Activated CD4-positive, alpha-beta T cell treated with anti-CD3 and anti-CD28 coated beads for 36 hours (primary cell): ENCODE data around the gene KPRP. TPM values are rescaled to one million over a fixed set of nuclear protein-coding genes. Genes with fewer than 3 reads are reported as not detected.

Experiments
- ATAC-seq: fragments of 200-7000 bp; cut with Tn5 transposase; one replicate; pipeline ENCODE4 v1.10.0; 2021; ENCODE audit warnings: mild to moderate bottlenecking, moderate library complexity
- CTCF ChIA-PET: fragments of 350-600 bp; sonication (Branson Sonifier 250); formaldehyde crosslinking; loops from one replicate; lab custom pipeline; 2021; ENCODE audit warnings: antibody characterized with exemption; lab: Charles Lee
- POLR2A ChIA-PET: fragments of 350-600 bp; sonication (Branson Sonifier 250); formaldehyde crosslinking; loops from one replicate; lab custom pipeline; 2021; ENCODE audit warnings: antibody characterized with exemption, inconsistent platforms; lab: Charles Lee
- DNase-seq: peaks from one replicate; pipeline ENCODE4 v3.0.0-alpha.2; 2020
- H3K27ac Mint-ChIP-seq: one replicate; pipeline ENCODE4 v1.8.0; 2021; ENCODE audit warnings: mixed read lengths
- H3K27me3 Mint-ChIP-seq: one replicate; pipeline ENCODE4 v1.8.0; 2021; ENCODE audit warnings: mixed read lengths
- H3K36me3 Mint-ChIP-seq: one replicate; pipeline ENCODE4 v1.8.0; 2021; ENCODE audit warnings: low read depth, mixed read lengths
- H3K4me1 Mint-ChIP-seq: one replicate; pipeline ENCODE4 v1.8.0; 2021; ENCODE audit warnings: mixed read lengths
- H3K4me3 Mint-ChIP-seq: one replicate; pipeline ENCODE4 v1.8.0; 2021; ENCODE audit warnings: mild to moderate bottlenecking, moderate library complexity, mixed read lengths
- H3K9me3 Mint-ChIP-seq: one replicate; pipeline ENCODE4 v1.8.0; 2021; ENCODE audit warnings: low read depth, mixed read lengths
- intact Hi-C, 2 experiments: fragments of 100-400 bp; cut with DNase I in 1 of 2; cut with micrococcal nuclease in 1 of 2; formaldehyde crosslinking; loops; one replicate each; pipeline versions ENCODE4 v1.14.2 to v1.15.1; 2022 to 2024; cut with DNase I, micrococcal nuclease
- total RNA-seq, 2 experiments: library from RNA; stranded (reverse); gene quantifications; one replicate each; pipeline ENCODE4 v1.2.3, GENCODE V29; 2021

The KPRP gene, protein sequence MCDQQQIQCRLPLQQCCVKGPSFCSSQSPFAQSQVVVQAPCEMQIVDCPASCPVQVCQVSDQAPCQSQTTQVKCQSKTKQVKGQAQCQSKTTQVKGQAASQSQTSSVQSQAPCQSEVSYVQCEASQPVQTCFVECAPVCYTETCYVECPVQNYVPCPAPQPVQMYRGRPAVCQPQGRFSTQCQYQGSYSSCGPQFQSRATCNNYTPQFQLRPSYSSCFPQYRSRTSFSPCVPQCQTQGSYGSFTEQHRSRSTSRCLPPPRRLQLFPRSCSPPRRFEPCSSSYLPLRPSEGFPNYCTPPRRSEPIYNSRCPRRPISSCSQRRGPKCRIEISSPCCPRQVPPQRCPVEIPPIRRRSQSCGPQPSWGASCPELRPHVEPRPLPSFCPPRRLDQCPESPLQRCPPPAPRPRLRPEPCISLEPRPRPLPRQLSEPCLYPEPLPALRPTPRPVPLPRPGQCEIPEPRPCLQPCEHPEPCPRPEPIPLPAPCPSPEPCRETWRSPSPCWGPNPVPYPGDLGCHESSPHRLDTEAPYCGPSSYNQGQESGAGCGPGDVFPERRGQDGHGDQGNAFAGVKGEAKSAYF
- not detected for total RNA-seq

DNA sequence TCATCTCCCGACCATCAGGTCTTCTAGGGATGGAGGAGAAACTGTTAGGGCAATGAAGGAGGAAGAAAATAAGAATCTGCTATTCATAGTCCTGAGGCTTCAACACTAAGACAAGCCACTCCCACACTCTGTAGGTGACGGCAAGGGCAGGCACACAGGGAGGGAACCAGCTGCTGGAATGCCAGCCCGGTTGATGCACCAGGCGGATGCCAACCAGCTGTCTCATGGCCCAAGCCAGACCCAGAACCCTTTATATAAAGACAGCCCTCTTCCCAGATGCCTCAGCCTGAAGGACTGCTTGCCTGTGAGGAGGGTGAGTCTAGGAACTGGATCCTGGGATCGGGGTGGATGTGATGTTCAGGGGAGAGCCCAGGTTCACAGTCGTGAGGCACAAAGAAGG, at the start of gene KPRP:
Gene KPRP, plus strand, starts transcription at position 279 of the 400 bp plus-strand sequence. CDS start 1,564 bp downstream, outside the sequence.
- Mint-ChIP-seq H3K27me3 (peaks cover 15% of the 10 kb centered on the region), H3K27ac (no peak within 1 kb of the TSS), H3K4me1 (no peaks in the 10 kb centered on the region), H3K9me3 (no peaks in the 10 kb centered on the region), H3K4me3 (no peak within 1 kb of the TSS), H3K36me3 (no peaks in the 10 kb centered on the region)
- ATAC-seq (no peak), DNase-seq (no peak)
- CTCF ChIA-PET: no interaction called here
- POLR2A ChIA-PET: no interaction called here
- intact Hi-C loops: no loop called here

DNA sequence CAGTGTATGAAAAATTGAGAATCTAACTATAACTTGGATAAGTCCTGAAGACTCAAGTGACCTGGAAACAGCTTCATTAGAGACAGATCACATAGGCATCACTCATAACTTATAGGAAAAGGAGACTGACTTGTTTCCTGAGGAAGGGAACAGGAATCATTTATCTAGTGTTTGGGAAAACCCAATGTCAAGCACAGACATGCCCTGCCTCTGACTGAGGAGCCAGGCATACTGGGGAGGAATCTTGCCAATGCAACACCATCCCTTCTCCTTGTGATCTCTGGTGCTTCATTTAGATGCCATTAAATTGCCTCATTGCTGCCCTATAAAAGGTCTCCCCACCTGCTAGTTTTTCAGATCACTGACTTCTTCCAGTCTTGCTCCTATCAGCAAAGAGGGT, 39.6 kb upstream of the KPRP start:
- no peaks in the 10 kb centered on the region for H3K4me1 Mint-ChIP-seq
- CTCF ChIA-PET: interaction anchor here (0.7 kb wide), 1 partner anchor 16 kb away, joined by 3 read pairs; no protein-coding TSS in a partner anchor
- no peak for ATAC-seq
- no peaks in the 10 kb centered on the region for H3K36me3 Mint-ChIP-seq
- H3K9me3 Mint-ChIP-seq: peaks cover 2% of the 10 kb centered on the region
- H3K4me3 Mint-ChIP-seq: no peak overlapping the region
- POLR2A ChIA-PET: no interaction called here
- DNase-seq: no peak
- intact Hi-C loops: no loop called here
- H3K27me3 Mint-ChIP-seq: peaks cover 3% of the 10 kb centered on the region
- H3K27ac Mint-ChIP-seq: no peak overlapping the region

DNA sequence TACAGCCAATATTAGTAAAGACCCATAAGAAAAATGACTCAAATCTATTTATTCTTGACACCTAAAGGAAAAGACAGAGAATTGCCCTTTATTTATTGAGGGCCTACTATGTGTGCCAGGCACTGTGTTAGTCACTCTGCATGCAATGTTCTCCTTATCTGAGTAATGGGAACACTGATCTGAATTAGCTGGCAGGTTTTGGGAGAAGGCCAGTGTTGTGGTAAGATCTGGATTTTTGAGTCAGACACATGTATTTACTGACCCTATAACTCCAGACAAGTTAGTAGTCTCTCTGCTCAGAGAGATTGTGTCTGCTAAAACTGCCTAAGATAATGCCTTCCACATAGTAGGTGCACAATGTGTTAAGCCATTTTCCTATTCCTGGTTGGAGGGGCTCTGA, 32.6 kb upstream of the KPRP start:
- ATAC-seq: no peak
- H3K27ac Mint-ChIP-seq: no peak overlapping the region

DNA sequence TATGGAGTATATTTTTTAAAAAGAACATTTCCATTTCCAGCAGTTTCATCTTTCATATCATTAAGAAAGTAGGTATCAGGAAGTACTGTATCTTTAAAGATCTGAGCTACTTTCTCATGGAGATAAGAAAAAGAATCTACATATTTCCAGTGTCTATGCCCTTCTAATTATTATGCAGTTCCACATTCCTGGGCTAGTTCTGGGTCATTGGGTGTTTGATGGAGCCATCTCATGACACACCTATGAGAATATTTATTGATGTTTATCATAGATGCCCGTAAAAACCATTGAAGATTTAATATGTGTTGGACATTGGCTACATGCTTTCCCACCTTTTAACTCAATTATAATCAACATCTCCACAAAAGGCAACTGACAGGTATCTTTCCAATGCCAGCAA, 28.8 kb upstream of the KPRP start:
- ATAC-seq (no peak), DNase-seq (no peak)
- Mint-ChIP-seq H3K9me3 (no peaks in the 10 kb centered on the region), H3K27me3 (peaks cover 13% of the 10 kb centered on the region), H3K27ac (no peak overlapping the region), H3K4me3 (no peak overlapping the region), H3K36me3 (no peaks in the 10 kb centered on the region), H3K4me1 (no peaks in the 10 kb centered on the region)
- intact Hi-C loops: no loop called here
- POLR2A ChIA-PET: no interaction called here
- CTCF ChIA-PET: no interaction called here

More for the DNA sequence above, 32.6 kb upstream of the KPRP start:
- Mint-ChIP-seq H3K4me3 (no peak overlapping the region), H3K4me1 (no peaks in the 10 kb centered on the region), H3K9me3 (no peaks in the 10 kb centered on the region), H3K27me3 (peaks cover 8% of the 10 kb centered on the region), H3K36me3 (no peaks in the 10 kb centered on the region)
- POLR2A ChIA-PET: no interaction called here
- no peak for DNase-seq
- CTCF ChIA-PET: interaction anchor here (0.6 to 1.7 kb wide), 3 partner anchors 73 to 503 kb away, joined by 3 to 6 read pairs (median 3); no protein-coding TSS in a partner anchor
- intact Hi-C loops: no loop called here

DNA sequence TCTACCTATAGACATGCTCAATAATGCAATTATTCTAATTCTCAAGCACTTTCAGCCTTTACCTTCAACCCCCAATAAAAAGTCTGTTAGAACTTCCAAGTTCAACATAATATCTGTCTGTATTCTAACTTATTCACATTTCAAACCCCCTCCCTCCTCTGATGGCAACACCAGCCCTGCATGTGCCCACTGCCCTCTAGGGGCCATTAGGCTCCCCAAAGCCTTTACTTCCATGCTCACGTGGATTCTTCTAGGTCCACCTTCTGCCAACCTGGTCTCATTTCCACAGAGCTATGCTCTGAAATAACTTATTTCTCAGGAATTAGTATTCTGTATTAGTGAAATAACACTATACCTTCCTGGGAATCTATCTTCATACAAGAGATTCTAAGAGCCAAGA, 22.2 kb upstream of the KPRP start:
- ATAC-seq (no peak), DNase-seq (no peak)
- no peaks in the 10 kb centered on the region for H3K9me3 Mint-ChIP-seq
- no peak overlapping the region for H3K4me3 Mint-ChIP-seq
- intact Hi-C loops: no loop called here
- peaks cover 27% of the 10 kb centered on the region for H3K27me3 Mint-ChIP-seq
- H3K36me3 Mint-ChIP-seq: no peaks in the 10 kb centered on the region
- H3K27ac Mint-ChIP-seq: no peak overlapping the region
- ChIA-PET CTCF (interaction anchor here (0.6 to 0.9 kb wide), 2 partner anchors 18 to 49 kb away, joined by 3 read pairs; no protein-coding TSS in a partner anchor), POLR2A (no interaction called here)
- H3K4me1 Mint-ChIP-seq: no peaks in the 10 kb centered on the region

DNA sequence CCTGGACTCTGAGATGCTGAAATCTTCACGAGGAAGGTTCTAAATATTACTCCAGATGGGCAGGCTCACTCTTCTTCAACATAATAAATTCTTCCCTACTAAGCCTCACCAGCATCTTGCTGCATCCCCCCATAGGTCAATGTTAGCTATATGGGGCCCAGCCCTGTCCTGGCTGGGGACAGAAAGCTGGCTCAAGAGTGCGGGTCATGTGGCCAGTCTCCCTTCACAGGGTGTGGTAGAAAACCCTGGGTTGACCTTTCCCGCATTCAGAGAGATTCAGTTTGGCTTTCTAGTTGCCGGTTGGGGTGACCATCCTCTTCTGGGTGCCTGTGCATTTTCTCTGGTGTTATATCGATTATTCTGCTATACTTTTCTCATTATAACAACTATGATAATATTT, 19.8 kb upstream of the KPRP start:
- intact Hi-C loops: no loop called here

DNA sequence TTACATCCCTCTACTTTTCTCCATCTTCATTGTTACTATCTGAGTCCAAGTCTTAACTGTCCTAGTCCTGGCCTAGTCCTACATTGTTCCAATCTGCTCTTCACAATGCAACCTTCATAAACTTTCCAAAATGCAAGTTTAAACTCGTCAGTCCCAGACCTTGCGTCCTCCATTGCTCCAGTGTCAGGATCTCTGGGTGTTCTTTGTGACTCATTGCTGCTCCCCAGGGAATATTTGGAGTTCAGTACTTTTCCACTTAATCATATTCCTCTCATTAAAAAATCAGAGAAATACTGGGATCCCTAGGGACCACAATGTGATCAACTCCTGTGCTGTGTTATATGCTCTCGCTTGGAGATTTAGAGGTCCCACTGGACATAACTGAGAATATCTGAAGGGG, 18.0 kb upstream of the KPRP start:
- H3K4me3 Mint-ChIP-seq: no peak overlapping the region
- intact Hi-C loops: no loop called here

More for the DNA sequence above, 19.8 kb upstream of the KPRP start:
- Mint-ChIP-seq H3K9me3 (no peaks in the 10 kb centered on the region), H3K4me3 (no peak overlapping the region), H3K27me3 (peaks cover 27% of the 10 kb centered on the region), H3K27ac (no peak overlapping the region), H3K36me3 (no peaks in the 10 kb centered on the region), H3K4me1 (no peaks in the 10 kb centered on the region)
- ATAC-seq: no peak
- ChIA-PET POLR2A (no interaction called here), CTCF (no interaction called here)
- no peak for DNase-seq

DNA sequence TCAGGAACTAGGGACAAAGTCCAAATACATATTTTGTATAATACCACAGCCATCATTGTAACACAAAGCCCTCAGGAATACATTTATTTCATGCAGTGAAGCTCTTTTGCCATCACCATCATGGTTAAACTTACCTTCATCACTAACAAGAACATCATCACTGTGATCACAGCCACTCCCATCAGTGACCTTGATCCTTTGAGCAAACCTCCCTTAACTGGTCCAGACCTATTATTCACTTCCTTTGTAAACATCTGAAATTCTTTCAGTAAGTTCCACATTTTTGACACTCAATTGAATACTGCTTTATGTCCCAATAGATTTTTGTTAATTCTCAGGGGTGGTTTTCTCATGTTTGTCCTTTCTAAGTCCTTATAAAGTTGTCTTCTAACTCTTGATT, 16.2 kb upstream of the KPRP start:
- intact Hi-C loops: no loop called here
- Mint-ChIP-seq H3K27ac (no peak overlapping the region), H3K9me3 (no peaks in the 10 kb centered on the region), H3K4me1 (no peaks in the 10 kb centered on the region), H3K4me3 (no peak overlapping the region), H3K36me3 (no peaks in the 10 kb centered on the region), H3K27me3 (peaks cover 22% of the 10 kb centered on the region)
- CTCF ChIA-PET: interaction anchor here (0.6 kb wide), 1 partner anchor 213 kb away, joined by 4 read pairs; no protein-coding TSS in a partner anchor
- ATAC-seq (no peak), DNase-seq (no peak)
- POLR2A ChIA-PET: no interaction called here

More for the DNA sequence above, 18.0 kb upstream of the KPRP start:
- Mint-ChIP-seq H3K36me3 (no peaks in the 10 kb centered on the region), H3K27ac (no peak overlapping the region), H3K27me3 (peaks cover 30% of the 10 kb centered on the region), H3K9me3 (no peaks in the 10 kb centered on the region), H3K4me1 (no peaks in the 10 kb centered on the region)
- DNase-seq (no peak), ATAC-seq (no peak)
- ChIA-PET POLR2A (no interaction called here), CTCF (no interaction called here)

DNA sequence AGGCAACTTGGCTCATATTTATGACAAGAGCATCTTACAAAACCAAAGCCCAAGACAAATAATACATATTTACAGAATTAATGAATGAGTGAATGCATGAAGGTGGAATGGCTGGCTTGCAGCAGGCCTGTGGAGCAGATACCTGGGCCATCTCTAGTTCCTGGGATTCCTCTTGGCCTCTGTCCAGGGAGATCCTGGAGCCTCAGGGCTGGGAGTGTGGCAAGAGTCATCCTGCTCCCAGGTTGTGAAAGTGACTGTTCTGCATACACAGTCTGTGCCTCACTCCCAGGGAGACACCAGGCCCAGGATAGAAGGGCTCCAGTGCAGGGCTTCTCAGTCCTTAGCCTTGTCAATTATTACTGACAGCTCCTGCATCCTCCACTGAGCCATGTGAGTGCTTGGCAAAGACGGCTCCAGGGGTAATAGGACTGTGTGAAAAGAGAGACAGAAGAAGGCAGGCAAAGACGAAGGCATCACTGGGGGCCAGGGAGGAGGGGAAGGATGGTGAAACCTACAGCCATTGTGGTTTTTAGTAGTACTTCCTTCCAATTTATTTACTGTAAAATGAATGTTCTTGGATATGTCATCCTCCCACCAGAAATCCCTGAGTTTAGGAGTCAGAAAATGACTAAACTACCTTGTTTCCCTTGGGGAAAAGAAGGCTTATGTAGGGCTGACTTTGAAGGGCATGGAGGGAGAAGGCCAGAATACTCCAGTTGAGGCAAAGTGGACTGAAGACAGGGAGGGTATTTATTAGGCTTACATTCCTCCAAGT, 14.3 kb upstream of the KPRP start:
- DNase-seq: no peak
- no peaks in the 10 kb centered on the region for H3K4me1 Mint-ChIP-seq
- H3K27ac Mint-ChIP-seq: no peak overlapping the region
- H3K4me3 Mint-ChIP-seq: no peak overlapping the region
- POLR2A ChIA-PET: no interaction called here
- intact Hi-C loops: no loop called here
- peaks cover 23% of the 10 kb centered on the region for H3K27me3 Mint-ChIP-seq
- H3K36me3 Mint-ChIP-seq: no peaks in the 10 kb centered on the region
- no peaks in the 10 kb centered on the region for H3K9me3 Mint-ChIP-seq
- ATAC-seq: no peak
- CTCF ChIA-PET: interaction anchor here (0.6 to 0.7 kb wide), 4 partner anchors 100 to 370 kb away, joined by 3 to 7 read pairs (median 3); no protein-coding TSS in a partner anchor

DNA sequence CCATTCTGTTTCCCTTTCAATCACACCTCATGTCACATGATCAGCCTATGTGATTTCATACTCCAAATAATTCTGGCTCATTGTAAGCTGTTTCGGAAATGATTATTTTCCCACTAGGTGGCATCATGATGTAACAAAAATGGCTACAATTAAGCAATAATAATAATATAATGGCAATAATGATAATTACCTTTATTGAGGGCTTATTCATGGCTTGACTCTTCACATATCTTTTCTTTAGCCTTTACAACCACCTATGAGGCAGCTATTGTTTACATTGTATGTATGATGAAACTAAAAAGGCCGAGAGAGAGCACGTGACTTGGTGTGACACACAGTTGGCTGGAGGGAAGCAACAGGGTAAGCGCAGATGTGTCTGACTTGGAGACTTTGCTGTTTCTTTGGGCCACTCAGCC, 12.5 kb upstream of the KPRP start:
- H3K27ac Mint-ChIP-seq: no peak overlapping the region
- peaks cover 24% of the 10 kb centered on the region for H3K27me3 Mint-ChIP-seq
- ATAC-seq (no peak), DNase-seq (no peak)
- no peaks in the 10 kb centered on the region for H3K4me1 Mint-ChIP-seq
- H3K4me3 Mint-ChIP-seq: no peak overlapping the region
- H3K36me3 Mint-ChIP-seq: no peaks in the 10 kb centered on the region
- intact Hi-C loops: no loop called here
- CTCF ChIA-PET: no interaction called here
- H3K9me3 Mint-ChIP-seq: no peaks in the 10 kb centered on the region
- POLR2A ChIA-PET: no interaction called here

DNA sequence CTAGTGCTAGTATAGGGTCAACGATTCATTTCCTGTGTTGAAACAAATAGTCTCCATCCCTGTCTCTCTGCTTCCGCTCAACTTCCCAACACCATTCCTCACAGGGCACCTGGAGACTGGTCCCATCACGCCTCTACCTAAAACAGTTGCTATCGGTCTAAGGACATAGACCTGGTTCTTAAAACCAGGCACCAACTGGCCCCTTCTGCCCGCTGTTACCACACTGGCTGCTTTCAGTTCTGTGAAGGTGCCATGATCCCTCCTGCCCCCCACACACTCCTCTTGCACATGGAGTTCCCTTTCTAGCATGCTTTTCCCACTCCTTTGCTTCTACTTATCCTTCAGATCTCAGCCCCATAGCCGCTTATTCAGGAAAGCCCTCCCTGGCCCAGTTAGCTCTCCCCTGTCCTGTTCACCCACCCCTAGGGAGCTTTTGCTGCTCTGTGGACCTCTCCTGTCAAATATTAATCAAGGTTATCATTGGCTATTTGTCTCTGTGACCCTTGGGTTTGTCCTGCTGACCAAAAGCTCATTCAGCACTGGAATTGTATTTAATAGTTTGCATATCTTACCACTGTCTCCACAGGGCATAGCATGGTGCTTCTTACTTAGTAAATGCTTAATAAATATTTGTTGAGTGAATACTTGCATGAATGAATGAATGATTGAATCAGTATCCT, 11.9 kb upstream of the KPRP start:
- H3K36me3 Mint-ChIP-seq: no peaks in the 10 kb centered on the region
- POLR2A ChIA-PET: no interaction called here
- ATAC-seq (no peak), DNase-seq (no peak)
- H3K27me3 Mint-ChIP-seq: peaks cover 29% of the 10 kb centered on the region
- no peaks in the 10 kb centered on the region for H3K9me3 Mint-ChIP-seq
- H3K4me3 Mint-ChIP-seq: no peak overlapping the region
- H3K27ac Mint-ChIP-seq: no peak overlapping the region
- H3K4me1 Mint-ChIP-seq: no peaks in the 10 kb centered on the region
- CTCF ChIA-PET: no interaction called here
- intact Hi-C loops: no loop called here
